HG03045 (cell line): ENCODE measurements around the gene TNRC6B.
"Not testable (repeated sequence)": the region's sequence is repeated elsewhere in the genome, so short reads cannot be mapped to it uniquely, and the experiment has no call there.

Experiments
- ATAC-seq: cut with Tn5 transposase; IDR thresholded peaks from one replicate; pipeline ENCODE4 v1.9.1; 2021; ENCODE audit warnings: mild to moderate bottlenecking, moderate library complexity; ENCODE audit not compliant: unreplicated experiment

Gene TNRC6B

GRCh38 chr22:40212121-40212520, 34.4 kb downstream of the TNRC6B start:
- ATAC-seq = no peak

- no peak for ATAC-seq
These were observed 35.8 kb downstream of the TNRC6B start for GRCh38 chr22:40213478-40213877.

- no peak for ATAC-seq
These were observed 37.5 kb downstream of the TNRC6B start for GRCh38 chr22:40215266-40215665.

GRCh38 chr22:40216041-40216756, 38.5 kb downstream of the TNRC6B start:
- ATAC-seq = no peak

- ATAC-seq = no peak
These were observed 40.4 kb downstream of the TNRC6B start for GRCh38 chr22:40218152-40218551.

GRCh38 chr22:40218723-40219294, 41.1 kb downstream of the TNRC6B start:
- ATAC-seq = no peak

- no peak for ATAC-seq
These were observed 42.8 kb downstream of the TNRC6B start for GRCh38 chr22:40220316-40221054.

GRCh38 chr22:40221055-40221414, 43.3 kb downstream of the TNRC6B start:
- ATAC-seq = no peak

GRCh38 chr22:40222979-40223378, 45.3 kb downstream of the TNRC6B start:
- ATAC-seq = not testable (repeated sequence)

- no peak for ATAC-seq
These were observed 47.0 kb downstream of the TNRC6B start for GRCh38 chr22:40224702-40225101.

GRCh38 chr22:40226620-40227019, 48.9 kb downstream of the TNRC6B start:
- ATAC-seq = no peak

GRCh38 chr22:40231618-40232313, 54.0 kb downstream of the TNRC6B start:
- no peak for ATAC-seq

GRCh38 chr22:40232624-40233023, 54.9 kb downstream of the TNRC6B start:
- no peak for ATAC-seq

- no peak for ATAC-seq
These were observed 56.2 kb downstream of the TNRC6B start for GRCh38 chr22:40233886-40234285.

- no peak for ATAC-seq
These were observed 56.9 kb downstream of the TNRC6B start for GRCh38 chr22:40234658-40235057.

- ATAC-seq = no peak
These were observed 57.6 kb downstream of the TNRC6B start for GRCh38 chr22:40235308-40235707.

- ATAC-seq = no peak
These were observed 58.5 kb downstream of the TNRC6B start for GRCh38 chr22:40236131-40236665.

GRCh38 chr22:40237241-40237640, 59.5 kb downstream of the TNRC6B start:
- no peak for ATAC-seq

GRCh38 chr22:40237788-40238424, 60.2 kb downstream of the TNRC6B start:
- ATAC-seq = no peak

- no peak for ATAC-seq
These were observed 61.0 kb downstream of the TNRC6B start for GRCh38 chr22:40238425-40239344.
